ENCODE data around the gene SPAG4. TPM values are rescaled to one million over a fixed set of nuclear protein-coding genes. Genes with fewer than 3 reads are reported as not detected.

Gene SPAG4
- total RNA-seq, 1 experiment from 2014 or later = 1.6 TPM

- no peaks in the 10 kb centered on the region for H3K36me3 Mint-ChIP-seq (ENCODE audit: insufficient read depth, unreplicated experiment)
- no peak overlapping the region for H3K27ac Mint-ChIP-seq (ENCODE audit: low read depth, unreplicated experiment)
- H3K9me3 Mint-ChIP-seq (ENCODE audit: unreplicated experiment) = no peaks in the 10 kb centered on the region
- H3K4me3 Mint-ChIP-seq (ENCODE audit: unreplicated experiment) = no peak overlapping the region
- H3K27me3 Mint-ChIP-seq (ENCODE audit: insufficient read depth, unreplicated experiment) = no peaks in the 10 kb centered on the region
- TF ChIP-seq CTCF (IDR thresholded peaks at IDR 0.05; ENCODE audit: unreplicated experiment) = no peak
- DNase-seq (ENCODE audit: unreplicated experiment) = no peak
- BruUV-seq (replicated peaks) = no TSS peak
- ChIA-PET CTCF (interaction anchor here (0.9 kb wide), 1 partner anchor 141 kb away, joined by 3 read pairs; no protein-coding TSS in a partner anchor), POLR2A (no interaction called here)
- intact Hi-C loops (cut with micrococcal nuclease) = no loop called here
- no peaks in the 10 kb centered on the region for H3K4me1 Mint-ChIP-seq (ENCODE audit: insufficient read depth, unreplicated experiment)
Observed at GRCh38 chr20:35586751-35587425, 28.7 kb upstream of the SPAG4 start.

GRCh38 chr20:35587436-35587835, 28.2 kb upstream of the SPAG4 start:
- H3K4me3 Mint-ChIP-seq (ENCODE audit: unreplicated experiment) = no peak overlapping the region
- no peak for DNase-seq (ENCODE audit: unreplicated experiment)
- no peak overlapping the region for H3K27ac Mint-ChIP-seq (ENCODE audit: low read depth, unreplicated experiment)
- intact Hi-C loops (cut with micrococcal nuclease) = no loop called here
- H3K36me3 Mint-ChIP-seq (ENCODE audit: insufficient read depth, unreplicated experiment) = no peaks in the 10 kb centered on the region
- H3K27me3 Mint-ChIP-seq (ENCODE audit: insufficient read depth, unreplicated experiment) = no peaks in the 10 kb centered on the region
- ChIA-PET POLR2A (no interaction called here), CTCF (interaction anchor here (0.6 to 0.9 kb wide), 3 partner anchors 33 to 141 kb away, joined by 3 read pairs; no protein-coding TSS in a partner anchor)
- peaks cover 3% of the 10 kb centered on the region for H3K4me1 Mint-ChIP-seq (ENCODE audit: insufficient read depth, unreplicated experiment)
- no peak for TF ChIP-seq CTCF (IDR thresholded peaks at IDR 0.05; ENCODE audit: unreplicated experiment)
- no peaks in the 10 kb centered on the region for H3K9me3 Mint-ChIP-seq (ENCODE audit: unreplicated experiment)
- BruUV-seq (replicated peaks) = no TSS peak

- no peak overlapping the region for H3K27ac Mint-ChIP-seq (ENCODE audit: low read depth, unreplicated experiment)
- H3K4me1 Mint-ChIP-seq (ENCODE audit: insufficient read depth, unreplicated experiment) = peaks cover 8% of the 10 kb centered on the region
- H3K4me3 Mint-ChIP-seq (ENCODE audit: unreplicated experiment) = no peak overlapping the region
- no peak for DNase-seq (ENCODE audit: unreplicated experiment)
- ChIA-PET POLR2A (no interaction called here), CTCF (interaction anchor here (0.6 kb wide), 1 partner anchor 668 kb away, joined by 3 read pairs; no protein-coding TSS in a partner anchor)
- no peaks in the 10 kb centered on the region for H3K36me3 Mint-ChIP-seq (ENCODE audit: insufficient read depth, unreplicated experiment)
- BruUV-seq (replicated peaks) = no TSS peak
- intact Hi-C loops (cut with micrococcal nuclease) = no loop called here
- H3K27me3 Mint-ChIP-seq (ENCODE audit: insufficient read depth, unreplicated experiment) = no peaks in the 10 kb centered on the region
- TF ChIP-seq CTCF (IDR thresholded peaks at IDR 0.05; ENCODE audit: unreplicated experiment) = no peak
- H3K9me3 Mint-ChIP-seq (ENCODE audit: unreplicated experiment) = no peaks in the 10 kb centered on the region
Observed at GRCh38 chr20:35588397-35588796, 27.2 kb upstream of the SPAG4 start.

GRCh38 chr20:35592339-35592974, 23.2 kb upstream of the SPAG4 start:
- no peak for TF ChIP-seq CTCF (IDR thresholded peaks at IDR 0.05; ENCODE audit: unreplicated experiment)
- no peak overlapping the region for H3K27ac Mint-ChIP-seq (ENCODE audit: low read depth, unreplicated experiment)
- BruUV-seq (replicated peaks) = no TSS peak
- H3K27me3 Mint-ChIP-seq (ENCODE audit: insufficient read depth, unreplicated experiment) = no peaks in the 10 kb centered on the region
- H3K36me3 Mint-ChIP-seq (ENCODE audit: insufficient read depth, unreplicated experiment) = no peaks in the 10 kb centered on the region
- no peak for DNase-seq (ENCODE audit: unreplicated experiment)
- no peaks in the 10 kb centered on the region for H3K9me3 Mint-ChIP-seq (ENCODE audit: unreplicated experiment)
- ChIA-PET CTCF (no interaction called here), POLR2A (interaction anchor here (0.7 kb wide), 1 partner anchor 93 kb away, joined by 3 read pairs; no protein-coding TSS in a partner anchor)
- intact Hi-C loops (cut with micrococcal nuclease) = no loop called here
- H3K4me1 Mint-ChIP-seq (ENCODE audit: insufficient read depth, unreplicated experiment) = peaks cover 8% of the 10 kb centered on the region
- no peak overlapping the region for H3K4me3 Mint-ChIP-seq (ENCODE audit: unreplicated experiment)

All from MCF 10A (cell line).